VCaP (cell line): ENCODE data around the gene SPATA2L.

ENCODE experiments used
- H3K27ac ChIP-seq: fragments of 450-650 bp; 2 replicates; pipeline ENCODE4 v1.5.1; 2017
- CTCF ChIP-seq: fragments of 450-650 bp; conservative IDR thresholded peaks from 2 replicates; pipeline ENCODE4 v1.5.1; 2017; ENCODE audit warnings: mild to moderate bottlenecking, moderate library complexity

Gene SPATA2L

DNA sequence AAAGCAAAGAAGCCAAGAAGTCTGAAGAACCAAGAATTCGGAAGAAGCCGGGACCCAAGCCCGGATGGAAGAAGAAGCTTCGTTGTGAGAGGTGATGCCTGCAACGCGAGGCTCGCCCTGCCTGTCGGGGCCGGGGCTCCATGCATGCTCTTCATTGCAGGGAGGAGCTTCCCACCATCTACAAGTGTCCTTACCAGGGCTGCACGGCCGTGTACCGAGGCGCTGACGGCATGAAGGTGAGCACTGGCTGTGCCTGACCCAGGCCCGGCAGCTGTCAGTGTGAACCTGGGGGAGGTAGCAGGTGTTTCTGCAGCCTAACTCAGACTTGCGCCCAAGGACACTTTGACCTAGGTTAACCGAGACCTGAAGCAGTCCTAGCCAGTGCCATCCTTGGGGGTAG is 31.8 kb upstream of the SPATA2L start:
- no peak for TF ChIP-seq CTCF

GRCh38 chr16:89732918-89733242 is 31.4 kb upstream of the SPATA2L start:
- TF ChIP-seq CTCF = no peak
- H3K27ac ChIP-seq = no peak overlapping the region

More for the DNA sequence above, 31.8 kb upstream of the SPATA2L start:
- no peak overlapping the region for H3K27ac ChIP-seq

GRCh38 chr16:89732142-89732917 is 30.8 kb upstream of the SPATA2L start:
- TF ChIP-seq CTCF = no peak
- no peak overlapping the region for H3K27ac ChIP-seq

DNA sequence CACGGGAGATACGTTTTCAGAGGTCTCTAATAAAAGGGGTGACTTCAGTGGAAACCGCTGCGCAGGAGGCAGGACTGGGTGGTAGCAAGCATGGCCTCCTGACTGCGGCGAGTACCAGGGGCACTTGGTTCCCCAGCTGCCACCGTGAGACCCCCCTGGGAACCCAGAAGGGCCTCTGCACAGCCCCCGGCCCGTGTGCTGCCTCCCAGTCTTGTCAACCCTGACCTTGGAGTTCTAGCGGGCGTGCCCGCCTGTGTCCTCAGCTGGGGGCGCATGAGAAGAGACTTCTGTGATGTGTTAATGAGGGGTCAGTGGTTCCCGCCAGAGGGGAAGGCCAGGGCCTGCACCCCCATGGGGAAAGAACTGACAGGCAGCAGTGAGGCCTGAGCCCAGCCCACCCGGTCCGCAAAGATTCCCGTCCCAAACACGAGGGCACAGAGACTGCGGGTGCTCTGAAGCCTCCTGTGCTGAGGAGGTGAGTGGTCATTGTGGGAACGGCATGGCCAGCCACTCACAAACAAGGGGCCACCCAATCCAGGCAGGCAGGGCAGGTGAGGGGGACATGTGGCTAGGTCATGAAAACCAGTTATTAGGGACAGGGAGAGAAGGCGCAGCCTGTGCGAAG is 29.2 kb upstream of the SPATA2L start:
- no peak for TF ChIP-seq CTCF
- H3K27ac ChIP-seq = no peak overlapping the region

DNA sequence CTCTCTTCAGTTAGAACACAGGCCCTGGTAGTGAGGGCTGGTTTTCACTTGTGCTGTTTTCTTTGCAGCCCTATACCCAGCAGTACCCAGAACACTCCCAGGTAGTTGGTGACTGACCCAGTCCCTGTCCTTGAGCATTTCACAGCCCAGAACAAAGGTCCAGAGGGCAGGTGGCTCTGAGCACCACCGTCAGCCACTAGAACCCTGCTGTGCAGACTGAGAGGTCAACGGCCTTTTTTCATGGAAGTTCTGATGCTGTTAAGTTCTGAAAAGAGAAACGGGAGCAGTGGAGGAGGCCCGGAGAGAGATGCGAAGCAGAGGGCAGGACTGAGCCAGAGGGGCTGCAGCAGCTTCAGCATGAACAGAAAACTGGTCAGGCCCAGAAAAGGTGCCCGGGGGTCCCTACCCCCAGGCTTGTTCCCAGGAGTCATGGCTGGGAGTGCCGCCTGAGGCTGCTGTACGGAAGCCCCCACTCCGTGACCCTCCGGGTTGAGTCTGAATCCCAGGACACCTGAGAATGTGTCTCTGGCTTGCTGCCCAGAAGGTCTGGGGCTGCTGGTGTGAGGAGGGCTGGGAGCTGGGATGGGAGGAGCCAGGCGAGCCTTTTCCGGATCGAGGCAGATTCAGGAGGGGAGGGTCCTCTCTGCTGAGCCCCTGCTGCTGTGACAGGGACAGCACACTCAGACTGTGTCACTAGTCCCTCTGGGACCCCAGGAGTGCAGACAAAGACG is 28.5 kb upstream of the SPATA2L start:
- no peak overlapping the region for H3K27ac ChIP-seq
- TF ChIP-seq CTCF = no peak

GRCh38 chr16:89729293-89729692 is 27.8 kb upstream of the SPATA2L start:
- TF ChIP-seq CTCF = no peak
- H3K27ac ChIP-seq = no peak overlapping the region

DNA sequence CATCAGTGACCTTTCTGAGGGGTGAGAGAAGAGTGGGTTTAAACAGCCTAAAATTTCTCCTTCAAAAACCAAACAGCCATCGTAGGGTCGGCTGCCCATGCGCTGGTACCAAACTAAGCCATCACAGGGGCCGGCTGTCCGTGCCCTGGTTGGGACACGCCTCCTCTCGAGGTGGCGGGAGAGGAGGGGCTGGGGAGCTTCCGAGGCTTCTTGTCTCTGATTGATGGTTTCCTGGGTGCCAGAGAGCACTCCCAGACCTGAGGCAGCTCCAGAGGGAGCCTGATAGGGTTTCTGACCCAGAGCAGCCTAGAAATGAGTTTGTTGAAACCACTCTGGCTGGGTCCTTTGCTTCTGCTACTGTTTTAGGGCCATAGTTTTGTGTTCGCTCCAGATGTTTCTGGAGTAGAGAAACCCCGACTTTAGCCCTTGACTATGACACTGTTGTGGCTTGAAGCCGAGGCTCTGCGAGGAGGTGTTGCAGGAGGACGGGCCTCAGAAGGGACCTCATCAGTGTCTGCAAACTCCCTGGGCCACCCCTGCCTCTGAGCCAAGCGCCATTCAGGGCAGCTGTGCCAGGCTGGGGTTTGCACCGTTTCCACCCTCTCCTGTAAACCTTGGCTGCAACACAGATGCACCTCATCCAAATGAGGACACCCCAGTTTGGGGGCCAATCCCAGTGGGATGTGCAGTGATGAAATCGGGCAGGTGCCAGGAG is 26.1 kb upstream of the SPATA2L start:
- no peak for TF ChIP-seq CTCF
- no peak overlapping the region for H3K27ac ChIP-seq
